ENCODE measurements around the gene CCT6A.
"Not testable (repeated sequence)": the region's sequence is repeated elsewhere in the genome, so short reads cannot be mapped to it uniquely, and the experiment has no call there.

The CCT6A gene

DNA sequence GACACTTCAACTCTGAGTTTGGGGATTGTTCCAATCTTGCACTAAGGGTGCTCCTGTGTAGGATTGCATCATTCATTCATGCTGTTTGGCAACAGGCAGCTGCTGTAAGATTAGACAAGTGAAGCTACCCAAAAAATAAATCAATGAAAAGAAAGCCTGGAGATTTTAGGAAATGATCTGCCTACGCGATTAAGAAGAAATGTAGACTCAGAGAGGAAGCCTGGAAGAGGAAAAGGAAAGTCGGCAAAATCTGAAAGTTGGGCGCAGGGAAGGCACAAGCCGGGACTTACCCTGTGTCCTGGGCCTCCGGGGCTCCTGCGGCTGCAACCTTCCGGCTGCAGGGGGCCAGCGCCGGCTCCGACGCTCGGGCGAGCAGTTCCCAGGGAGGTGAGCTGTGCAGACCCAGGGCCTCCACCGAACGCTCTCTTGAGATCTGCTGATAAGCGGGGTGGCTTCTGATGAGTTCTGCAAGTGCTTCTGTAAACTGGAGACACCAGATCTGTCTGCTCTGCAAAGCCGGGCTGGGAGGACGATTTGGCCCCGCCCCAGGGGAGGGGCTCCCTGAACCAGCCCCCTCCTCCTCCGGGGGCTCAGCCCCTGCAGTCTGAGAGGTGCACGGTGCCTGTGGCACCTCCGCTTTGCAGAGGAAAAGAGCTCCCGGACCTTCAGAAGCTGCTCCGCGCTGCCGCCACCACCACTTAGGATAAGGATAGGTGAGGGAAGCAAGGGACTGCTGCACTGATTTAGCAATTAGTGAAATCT lies 17.7 kb upstream of the CCT6A start:
- no peaks in the 10 kb centered on the region for H3K27me3 Mint-ChIP-seq (ENCODE audit: low read depth)
- H3K9me3 Mint-ChIP-seq = no peaks in the 10 kb centered on the region
- H3K4me3 Mint-ChIP-seq = peak overlapping the region; percentile 87
- peaks cover 9% of the 10 kb centered on the region for H3K4me1 Mint-ChIP-seq (ENCODE audit: low read depth)
- peak overlapping the region; percentile 57 for H3K27ac Mint-ChIP-seq
- H3K36me3 Mint-ChIP-seq (ENCODE audit: low read depth) = peaks cover 1% of the 10 kb centered on the region

DNA sequence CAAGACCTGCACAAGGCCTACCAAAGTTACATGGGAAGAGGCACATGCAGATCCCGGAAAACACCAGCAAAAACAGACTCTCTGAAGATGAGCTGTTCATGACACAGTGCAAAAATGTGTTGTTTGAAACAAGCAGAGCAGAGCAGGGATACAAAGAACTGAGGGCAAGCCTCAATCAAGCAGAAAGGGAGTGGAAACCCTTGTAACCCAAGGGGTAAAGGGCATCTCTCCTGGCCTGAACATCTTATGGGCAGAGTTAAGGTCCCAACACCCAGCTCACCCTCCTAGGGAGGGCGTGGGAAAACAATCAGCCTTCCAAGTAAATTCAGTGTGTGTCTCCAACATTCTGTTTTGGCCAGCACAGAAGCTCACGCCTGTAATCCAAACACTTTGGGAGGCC lies 10.8 kb upstream of the CCT6A start:
- H3K9me3 Mint-ChIP-seq = no peaks in the 10 kb centered on the region
- H3K27me3 Mint-ChIP-seq (ENCODE audit: low read depth) = no peaks in the 10 kb centered on the region
- no peaks in the 10 kb centered on the region for H3K4me1 Mint-ChIP-seq (ENCODE audit: low read depth)
- no peak overlapping the region for H3K4me3 Mint-ChIP-seq
- H3K36me3 Mint-ChIP-seq (ENCODE audit: low read depth) = no peaks in the 10 kb centered on the region
- no peak overlapping the region for H3K27ac Mint-ChIP-seq

DNA sequence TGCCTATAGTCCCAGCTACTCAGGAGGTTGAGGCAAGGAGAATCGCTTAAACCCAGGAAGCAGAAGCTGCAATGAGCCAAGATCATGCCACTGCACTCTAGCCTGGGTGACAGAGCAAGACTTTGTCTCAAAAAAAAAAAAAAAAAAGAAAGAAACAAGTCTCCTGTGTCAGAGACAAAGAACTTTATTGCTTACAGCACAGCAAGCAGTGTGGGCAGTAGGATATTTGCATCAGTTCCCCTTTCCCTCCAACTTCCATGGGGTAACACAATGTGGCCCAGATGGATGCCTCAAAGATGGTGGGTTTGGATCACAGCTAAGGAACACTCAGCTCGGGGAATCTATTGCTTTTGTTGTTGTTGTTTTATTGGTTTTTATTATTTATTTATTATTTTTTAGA lies 5.8 kb upstream of the CCT6A start:
- not testable (repeated sequence) for H3K9me3 Mint-ChIP-seq; H3K27me3 Mint-ChIP-seq (ENCODE audit: low read depth); H3K4me1 Mint-ChIP-seq (ENCODE audit: low read depth); H3K4me3 Mint-ChIP-seq; H3K27ac Mint-ChIP-seq; H3K36me3 Mint-ChIP-seq (ENCODE audit: low read depth)

GRCh38 chr7:56046721-56047445 lies 4.7 kb upstream of the CCT6A start:
- peaks cover 7% of the 10 kb centered on the region for H3K4me1 Mint-ChIP-seq (ENCODE audit: low read depth)
- H3K9me3 Mint-ChIP-seq = no peaks in the 10 kb centered on the region
- no peak overlapping the region for H3K4me3 Mint-ChIP-seq
- peaks cover 2% of the 10 kb centered on the region for H3K36me3 Mint-ChIP-seq (ENCODE audit: low read depth)
- no peak overlapping the region for H3K27ac Mint-ChIP-seq
- H3K27me3 Mint-ChIP-seq (ENCODE audit: low read depth) = no peaks in the 10 kb centered on the region

GRCh38 chr7:56047446-56048116 lies 4.0 kb upstream of the CCT6A start:
- H3K4me3 Mint-ChIP-seq; H3K27ac Mint-ChIP-seq; H3K27me3 Mint-ChIP-seq (ENCODE audit: low read depth); H3K9me3 Mint-ChIP-seq; H3K36me3 Mint-ChIP-seq (ENCODE audit: low read depth): not testable (repeated sequence)
- H3K4me1 Mint-ChIP-seq (ENCODE audit: low read depth) = peaks cover 10% of the 10 kb centered on the region

DNA sequence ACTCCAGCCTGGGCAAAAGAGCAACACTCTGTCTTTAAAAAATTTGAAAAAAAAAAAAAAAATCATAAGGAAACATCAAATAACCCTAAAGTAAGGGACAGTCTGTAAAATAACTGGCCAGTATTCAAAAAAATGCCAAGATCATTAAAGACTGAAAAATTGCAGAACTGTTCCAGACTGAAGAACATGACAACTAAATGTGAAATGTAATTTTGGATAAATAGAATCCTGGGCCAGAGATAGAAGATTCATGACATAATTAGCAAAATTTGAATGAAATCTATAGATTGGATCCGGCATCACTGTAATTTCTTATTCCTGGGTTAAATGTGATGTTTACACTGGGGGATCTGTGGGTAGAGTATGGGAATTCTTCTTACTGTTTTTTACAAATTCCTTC lies 3.3 kb upstream of the CCT6A start:
- Mint-ChIP-seq H3K9me3 (no peaks in the 10 kb centered on the region), H3K36me3 (ENCODE audit: low read depth) (peaks cover 4% of the 10 kb centered on the region), H3K27me3 (ENCODE audit: low read depth) (no peaks in the 10 kb centered on the region), H3K4me3 (no peak overlapping the region), H3K4me1 (ENCODE audit: low read depth) (peaks cover 14% of the 10 kb centered on the region), H3K27ac (no peak overlapping the region)

- H3K36me3 Mint-ChIP-seq (ENCODE audit: low read depth); H3K27me3 Mint-ChIP-seq (ENCODE audit: low read depth); H3K4me3 Mint-ChIP-seq; H3K27ac Mint-ChIP-seq; H3K9me3 Mint-ChIP-seq: not testable (repeated sequence)
- peaks cover 16% of the 10 kb centered on the region for H3K4me1 Mint-ChIP-seq (ENCODE audit: low read depth)
These were observed 2.8 kb upstream of the CCT6A start for GRCh38 chr7:56048763-56049162.

DNA sequence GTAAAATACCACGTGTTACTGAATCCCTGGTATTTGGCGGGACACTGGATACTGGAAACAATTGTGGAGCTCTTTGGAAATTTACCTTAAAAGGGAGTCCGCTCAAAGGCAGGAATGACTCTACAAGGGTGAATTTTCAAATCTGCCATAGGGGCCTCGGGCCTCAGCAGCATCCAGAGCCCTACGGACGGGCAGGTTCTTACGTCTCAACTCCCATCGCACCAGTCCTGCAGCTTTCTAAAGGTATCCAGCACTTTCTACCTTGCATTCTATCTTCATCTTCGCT lies 569 bp upstream of the CCT6A start:
- H3K4me1 Mint-ChIP-seq (ENCODE audit: low read depth) = peaks cover 29% of the 10 kb centered on the region
- H3K36me3 Mint-ChIP-seq (ENCODE audit: low read depth) = peaks cover 20% of the 10 kb centered on the region
- H3K27ac Mint-ChIP-seq = peak overlapping the region; percentile 97
- H3K4me3 Mint-ChIP-seq = peak overlapping the region; percentile 99
- H3K9me3 Mint-ChIP-seq = no peaks in the 10 kb centered on the region
- H3K27me3 Mint-ChIP-seq (ENCODE audit: low read depth) = no peaks in the 10 kb centered on the region

DNA sequence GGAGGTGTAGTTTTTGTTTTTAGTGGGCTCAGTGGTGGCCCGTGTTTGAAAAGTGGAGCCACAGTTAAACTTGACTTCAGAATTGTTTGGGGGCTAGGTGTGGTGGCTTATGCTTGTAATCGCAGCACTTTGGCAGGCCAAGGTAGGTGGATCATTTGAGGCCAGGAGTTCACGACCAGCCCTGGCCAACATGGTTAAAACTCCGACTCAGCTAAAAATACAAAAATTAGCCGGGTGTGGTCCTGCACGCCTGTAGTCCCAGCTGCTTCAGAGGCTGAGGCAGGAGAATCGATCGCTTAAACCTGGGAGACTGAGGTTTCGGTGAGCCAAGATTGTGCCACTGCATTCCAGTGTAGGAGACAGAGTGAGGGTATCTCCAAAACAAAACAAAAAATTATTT lies 1.8 kb downstream of the CCT6A start:
- peaks cover 28% of the 10 kb centered on the region for H3K4me1 Mint-ChIP-seq (ENCODE audit: low read depth)
- no peaks in the 10 kb centered on the region for H3K9me3 Mint-ChIP-seq
- no peak overlapping the region for H3K4me3 Mint-ChIP-seq
- no peak overlapping the region for H3K27ac Mint-ChIP-seq
- H3K36me3 Mint-ChIP-seq (ENCODE audit: low read depth) = peaks cover 37% of the 10 kb centered on the region
- no peaks in the 10 kb centered on the region for H3K27me3 Mint-ChIP-seq (ENCODE audit: low read depth)

DNA sequence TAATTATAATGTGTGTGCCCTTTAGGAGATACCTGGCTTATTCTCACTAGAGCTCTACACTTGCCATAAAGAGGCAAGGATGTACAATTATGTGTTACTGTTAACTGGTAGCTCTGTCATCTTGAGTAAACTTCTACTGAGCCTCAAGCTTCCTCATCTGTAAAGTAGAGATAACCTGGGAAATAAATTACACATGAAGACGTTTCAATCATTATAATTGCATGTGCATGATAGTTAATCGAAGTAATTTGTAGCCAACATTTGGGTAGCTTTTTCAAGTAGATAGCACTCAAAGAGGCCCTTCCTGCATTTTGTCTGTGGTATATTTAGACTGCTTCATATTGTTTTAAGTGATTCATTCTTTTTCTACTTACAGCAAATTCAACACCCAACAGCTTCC lies 2.4 kb downstream of the CCT6A start:
- no peaks in the 10 kb centered on the region for H3K9me3 Mint-ChIP-seq
- no peaks in the 10 kb centered on the region for H3K27me3 Mint-ChIP-seq (ENCODE audit: low read depth)
- H3K4me1 Mint-ChIP-seq (ENCODE audit: low read depth) = peaks cover 28% of the 10 kb centered on the region
- no peak overlapping the region for H3K27ac Mint-ChIP-seq
- H3K4me3 Mint-ChIP-seq = peak overlapping the region; percentile 38
- H3K36me3 Mint-ChIP-seq (ENCODE audit: low read depth) = peaks cover 40% of the 10 kb centered on the region

- Mint-ChIP-seq H3K36me3 (ENCODE audit: low read depth) (peaks cover 42% of the 10 kb centered on the region), H3K4me1 (ENCODE audit: low read depth) (peaks cover 23% of the 10 kb centered on the region), H3K27me3 (ENCODE audit: low read depth) (no peaks in the 10 kb centered on the region), H3K9me3 (no peaks in the 10 kb centered on the region), H3K4me3 (peak overlapping the region; percentile 3), H3K27ac (peak overlapping the region; percentile 60)
These were observed 10.8 kb downstream of the CCT6A start for GRCh38 chr7:56062382-56062781.

- peaks cover 33% of the 10 kb centered on the region for H3K36me3 Mint-ChIP-seq (ENCODE audit: low read depth)
- H3K27ac Mint-ChIP-seq = peak overlapping the region; percentile 85
- peak overlapping the region; percentile 92 for H3K4me3 Mint-ChIP-seq
These were observed 11.9 kb downstream of the CCT6A start for GRCh38 chr7:56063500-56063881.

DNA sequence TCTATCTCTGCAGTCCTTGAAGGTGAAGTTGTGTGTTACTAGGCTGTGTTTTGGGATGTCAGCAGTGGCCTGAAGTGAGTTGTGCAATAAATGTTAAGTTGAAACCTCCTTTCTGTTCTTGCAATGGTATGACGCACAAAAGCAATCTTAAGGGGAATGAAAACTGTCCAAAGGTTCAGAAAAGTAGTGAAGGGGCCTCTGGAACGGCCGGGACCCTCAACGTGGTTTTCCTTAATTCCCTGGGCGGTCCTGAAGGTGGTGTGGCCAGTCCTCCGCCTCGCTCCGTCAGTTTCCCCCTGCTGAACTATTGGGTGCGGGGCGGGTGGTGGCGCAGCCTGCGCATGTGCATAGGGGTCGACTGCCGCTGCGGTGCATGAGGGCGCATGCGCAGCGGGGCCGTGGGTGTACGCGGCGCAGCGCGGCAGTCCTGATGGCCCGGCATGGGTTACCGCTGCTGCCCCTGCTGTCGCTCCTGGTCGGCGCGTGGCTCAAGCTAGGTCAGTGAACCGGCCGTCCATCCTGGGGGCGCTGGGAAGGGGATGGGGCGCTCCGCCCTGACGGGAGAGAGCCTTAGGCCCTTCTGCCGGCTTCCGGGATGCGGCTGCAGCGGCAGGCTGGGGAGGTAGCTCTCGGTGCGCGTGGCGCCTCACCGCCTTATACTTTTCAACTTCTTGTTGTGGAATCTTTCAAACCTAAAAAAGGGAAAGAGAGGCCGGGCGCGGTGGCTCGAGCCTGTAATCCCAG lies 12.5 kb downstream of the CCT6A start, which contains the start of gene SUMF2:
SUMF2 (plus strand) TSS at position 405 of the 744 bp plus-strand sequence; CDS start at position 431, 26 bp downstream.
- Mint-ChIP-seq H3K27ac (peak within 1 kb of the TSS; percentile 85), H3K27me3 (ENCODE audit: low read depth) (no peaks in the 10 kb centered on the region), H3K4me3 (peak within 1 kb of the TSS; percentile 92), H3K36me3 (ENCODE audit: low read depth) (peaks cover 35% of the 10 kb centered on the region), H3K4me1 (ENCODE audit: low read depth) (peaks cover 23% of the 10 kb centered on the region), H3K9me3 (no peaks in the 10 kb centered on the region)

More at GRCh38 chr7:56063500-56063881, 11.9 kb downstream of the CCT6A start:
- Mint-ChIP-seq H3K4me1 (ENCODE audit: low read depth) (peaks cover 23% of the 10 kb centered on the region), H3K9me3 (no peaks in the 10 kb centered on the region), H3K27me3 (ENCODE audit: low read depth) (no peaks in the 10 kb centered on the region)

- Mint-ChIP-seq H3K36me3 (ENCODE audit: low read depth) (peaks cover 34% of the 10 kb centered on the region), H3K4me1 (ENCODE audit: low read depth) (peaks cover 23% of the 10 kb centered on the region)
- H3K4me3 Mint-ChIP-seq; H3K27me3 Mint-ChIP-seq (ENCODE audit: low read depth); H3K27ac Mint-ChIP-seq; H3K9me3 Mint-ChIP-seq: not testable (repeated sequence)
These were observed 14.8 kb downstream of the CCT6A start for GRCh38 chr7:56066376-56066775.

All from T-helper 1 cell treated with Interleukin-12 subunit alpha and Interleukin-12 subunit beta and Interleukin-4 antibody, amounts not matched to agents 30 μg/mL and 1 μg/mL, for 36 hours (primary cell).